Erythroblast (primary cell): ENCODE measurements around the gene KTI12.

Experiments used
- GATA1 ChIP-seq: IDR thresholded peaks from 2 replicates; pipeline ENCODE4 v1.6.1; 2011; ENCODE audit warnings: low read depth, mild to moderate bottlenecking, control low read depth, low read length, moderate library complexity
- POLR2A ChIP-seq: IDR thresholded peaks from 2 replicates; pipeline ENCODE4 v1.6.1; 2011; ENCODE audit warnings: mild to moderate bottlenecking, low read length

GRCh38 chr1:52063192-52063591 lies 29.6 kb upstream of the KTI12 start:
- TF ChIP-seq POLR2A = no peak
- no peak for TF ChIP-seq GATA1
